ENCODE data around the gene DRC3.
"Not testable (repeated sequence)": the region's sequence is repeated elsewhere in the genome, so short reads cannot be mapped to it uniquely, and the experiment has no call there.

Gene DRC3

GRCh38 chr17:17994271-17995069 lies 21.8 kb downstream of the DRC3 start:
- peak; percentile 31 for DNase-seq (ENCODE audit: low read depth)

- DNase-seq (ENCODE audit: low read depth) = not testable (repeated sequence)
Measured at GRCh38 chr17:17995887-17996286, 23.2 kb downstream of the DRC3 start.

- DNase-seq (ENCODE audit: low read depth) = no peak
Measured at GRCh38 chr17:17998934-17999333, 26.3 kb downstream of the DRC3 start.

GRCh38 chr17:17999364-18000029 lies 26.8 kb downstream of the DRC3 start:
- DNase-seq (ENCODE audit: low read depth) = peak; percentile 16

GRCh38 chr17:18000030-18000408 lies 27.4 kb downstream of the DRC3 start:
- DNase-seq (ENCODE audit: low read depth) = no peak

GRCh38 chr17:18002171-18002570 lies 29.5 kb downstream of the DRC3 start:
- DNase-seq (ENCODE audit: low read depth) = no peak

- no peak for DNase-seq (ENCODE audit: low read depth)
Measured at GRCh38 chr17:18004345-18004744, 31.7 kb downstream of the DRC3 start.

- no peak for DNase-seq (ENCODE audit: low read depth)
Measured at GRCh38 chr17:18004884-18005305, 32.2 kb downstream of the DRC3 start.

- no peak for DNase-seq (ENCODE audit: low read depth)
Measured at GRCh38 chr17:18005496-18005895, 32.8 kb downstream of the DRC3 start.

GRCh38 chr17:18006495-18007239 lies 34.0 kb downstream of the DRC3 start:
- no peak for DNase-seq (ENCODE audit: low read depth)

GRCh38 chr17:18008496-18009268 lies 36.0 kb downstream of the DRC3 start:
- DNase-seq (ENCODE audit: low read depth) = peak; percentile 67

GRCh38 chr17:18009609-18010420 lies 37.2 kb downstream of the DRC3 start:
- no peak for DNase-seq (ENCODE audit: low read depth)

- DNase-seq (ENCODE audit: low read depth) = no peak
Measured at GRCh38 chr17:18011286-18011685, 38.6 kb downstream of the DRC3 start.

GRCh38 chr17:18014006-18014405 lies 41.3 kb downstream of the DRC3 start:
- DNase-seq (ENCODE audit: low read depth) = no peak

- DNase-seq (ENCODE audit: low read depth) = no peak
Measured at GRCh38 chr17:18015593-18015992, 42.9 kb downstream of the DRC3 start.

- DNase-seq (ENCODE audit: low read depth) = no peak
Measured at GRCh38 chr17:18016426-18016825, 43.8 kb downstream of the DRC3 start.

- peak; percentile 81 for DNase-seq (ENCODE audit: low read depth)
Measured at GRCh38 chr17:18017958-18018357, 45.3 kb downstream of the DRC3 start.

- no peak for DNase-seq (ENCODE audit: low read depth)
Measured at GRCh38 chr17:18018411-18018921, 45.8 kb downstream of the DRC3 start.

- no peak for DNase-seq (ENCODE audit: low read depth)
Measured at GRCh38 chr17:18019838-18020154, 47.1 kb downstream of the DRC3 start.

- no peak for DNase-seq (ENCODE audit: low read depth)
Measured at GRCh38 chr17:18020971-18021370, 48.3 kb downstream of the DRC3 start.

- no peak for DNase-seq (ENCODE audit: low read depth)
Measured at GRCh38 chr17:18021372-18021771, 48.7 kb downstream of the DRC3 start.

All from iris pigment epithelial cell (primary cell).